G401.6 (cell line): Measurements from ENCODE around the gene SMIM38.

Source experiments
- FAIRE-seq: peaks from 2 replicates; lab custom pipeline; 2012; peaks lifted over from hg19 to GRCh38; lab: Jason Lieb, UNC

The SMIM38 gene

DNA sequence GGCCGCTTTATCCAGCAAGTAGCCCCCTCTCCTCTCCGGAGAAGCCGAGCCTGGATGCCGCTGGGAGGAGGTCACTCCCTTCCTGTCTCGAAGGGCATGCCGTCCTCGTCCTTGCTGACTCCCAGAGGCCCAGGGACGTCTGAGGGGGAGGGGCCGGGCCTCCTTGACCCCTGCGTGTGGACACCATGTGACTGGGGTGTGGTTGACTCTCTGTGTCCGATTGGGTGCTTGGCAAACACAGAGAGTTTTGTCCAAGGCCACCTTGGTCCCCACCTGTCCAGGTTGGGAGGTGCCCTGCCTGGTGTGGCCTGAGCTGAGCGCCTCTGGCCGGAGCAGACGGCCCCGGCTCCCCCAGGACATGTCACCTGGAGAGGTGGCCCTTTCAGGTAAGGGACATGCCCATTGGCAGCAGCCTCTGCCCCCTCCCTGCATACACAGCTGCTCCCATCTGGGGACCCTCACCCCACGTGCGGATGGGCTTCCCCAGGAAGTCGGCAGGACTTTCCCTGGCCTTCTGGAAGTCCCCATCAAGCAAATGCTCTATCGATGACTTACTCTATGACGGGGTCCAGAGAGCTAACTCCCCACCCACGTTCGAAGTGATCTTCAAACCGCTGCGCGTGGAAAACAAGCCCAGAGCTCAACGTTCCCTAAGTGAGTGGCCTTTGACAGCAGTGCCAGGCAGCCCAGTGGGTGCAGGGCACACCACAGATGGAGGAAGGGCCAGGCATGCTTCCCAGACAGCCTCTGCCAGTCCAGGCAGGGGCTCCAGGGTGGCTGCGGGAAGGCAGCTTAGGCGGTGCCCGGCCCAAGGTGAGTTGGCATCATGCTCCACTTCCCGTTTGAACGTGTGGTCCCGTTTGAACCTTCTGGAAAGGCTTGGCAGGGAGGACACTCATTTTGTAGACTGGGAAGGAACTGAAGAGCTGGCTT lies at the start of gene SMIM38:
SMIM38 (plus strand) TSS at position 634 of the 933 bp plus-strand sequence. CDS start 1,912 bp downstream, outside the sequence.
- no peak for FAIRE-seq

DNA sequence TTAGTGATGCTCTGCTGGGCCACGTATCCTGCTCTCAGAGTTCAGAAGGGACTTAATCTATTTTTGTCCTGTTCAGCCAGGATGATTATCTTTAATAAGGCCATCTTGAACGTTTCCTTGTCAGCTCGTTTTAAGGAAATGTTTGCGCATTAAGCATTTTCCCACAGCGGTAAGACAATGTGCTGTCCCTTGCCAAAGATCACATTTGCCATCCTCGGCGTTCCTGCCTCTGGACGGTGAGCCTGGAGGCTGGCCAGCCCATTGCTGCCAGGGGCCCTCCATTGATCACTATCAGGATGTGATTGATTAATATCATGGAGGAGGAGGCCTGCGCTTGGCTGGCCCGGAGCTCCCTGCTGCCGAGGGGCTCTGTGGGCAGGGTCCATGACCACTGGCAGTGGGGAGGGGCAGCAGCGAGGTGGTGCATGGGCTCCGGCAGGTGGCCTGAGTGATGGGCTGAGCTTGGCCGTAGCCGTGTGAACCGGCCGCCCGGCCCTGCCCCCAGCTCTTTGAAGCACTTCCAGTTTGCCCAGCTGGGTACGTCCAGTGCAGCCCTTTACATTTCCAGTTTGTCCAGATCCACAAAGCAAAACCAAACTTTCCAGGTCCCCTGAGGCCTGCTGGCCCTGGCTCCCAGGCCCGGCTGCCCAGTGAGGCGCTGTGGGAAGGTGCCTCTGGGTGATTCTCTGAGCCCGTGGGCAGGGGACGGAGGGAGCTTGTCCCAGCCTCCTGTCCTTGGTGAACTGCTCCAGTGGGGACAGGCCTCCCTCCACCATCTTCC lies 49.5 kb upstream of the SMIM38 start:
- FAIRE-seq: no peak

DNA sequence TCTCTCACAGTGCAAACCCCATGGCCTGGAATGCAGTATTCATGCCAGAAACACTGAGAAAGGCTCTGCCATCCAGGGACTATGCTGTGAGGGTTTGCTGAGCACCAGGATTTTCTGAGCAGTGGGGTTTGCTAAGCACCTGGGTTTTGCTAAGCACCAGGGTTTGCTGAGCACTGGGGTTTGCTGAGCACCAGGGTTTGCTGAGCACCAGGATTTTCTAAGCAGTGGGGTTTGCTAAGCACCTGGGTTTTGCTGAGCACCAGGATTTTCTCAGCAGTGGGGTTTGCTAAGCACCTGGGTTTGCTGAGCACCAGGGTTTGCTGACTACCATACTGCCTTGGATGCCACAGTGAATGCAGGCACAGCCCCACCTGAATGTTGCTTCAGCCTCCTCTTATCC lies 48.3 kb upstream of the SMIM38 start:
- no peak for FAIRE-seq

DNA sequence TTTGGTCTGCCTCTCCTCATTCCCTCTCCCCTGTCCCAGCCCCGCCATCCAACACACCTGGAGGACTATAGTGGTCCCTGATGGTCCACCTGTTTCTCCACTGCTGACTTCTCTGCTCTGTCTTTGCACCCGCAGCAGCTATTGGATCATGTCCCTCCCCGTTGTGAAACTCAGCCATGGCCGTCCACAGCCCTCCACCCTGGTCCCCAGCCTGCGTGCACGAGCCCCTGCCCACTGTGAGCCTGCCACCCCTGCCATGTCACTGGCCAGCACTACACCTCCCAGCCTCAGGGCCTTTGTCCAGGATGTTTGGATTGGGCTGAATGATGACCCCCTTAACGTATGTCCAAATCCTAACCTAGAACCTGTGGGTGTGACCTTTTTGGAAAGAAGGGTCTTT lies 47.7 kb upstream of the SMIM38 start:
- no peak for FAIRE-seq

DNA sequence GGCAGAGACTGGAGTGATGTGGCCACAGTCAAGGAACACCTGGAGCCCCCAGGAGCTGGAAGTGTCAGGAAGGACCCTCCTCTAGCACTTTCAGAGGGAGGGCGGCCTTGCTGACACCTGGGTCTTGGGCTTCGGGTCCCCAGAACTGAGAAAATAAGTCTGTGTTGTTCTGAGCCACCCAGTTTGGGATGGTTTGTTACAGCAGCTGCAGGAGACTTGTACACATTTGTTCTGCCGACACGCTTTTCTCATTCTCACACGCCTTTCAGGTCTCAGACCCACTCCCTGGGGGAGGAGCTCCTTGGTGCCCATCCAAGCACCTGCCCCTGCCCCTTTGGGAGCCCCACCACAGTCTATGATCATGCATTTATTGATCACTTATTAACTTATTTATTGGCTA lies 47.2 kb upstream of the SMIM38 start:
- no peak for FAIRE-seq

DNA sequence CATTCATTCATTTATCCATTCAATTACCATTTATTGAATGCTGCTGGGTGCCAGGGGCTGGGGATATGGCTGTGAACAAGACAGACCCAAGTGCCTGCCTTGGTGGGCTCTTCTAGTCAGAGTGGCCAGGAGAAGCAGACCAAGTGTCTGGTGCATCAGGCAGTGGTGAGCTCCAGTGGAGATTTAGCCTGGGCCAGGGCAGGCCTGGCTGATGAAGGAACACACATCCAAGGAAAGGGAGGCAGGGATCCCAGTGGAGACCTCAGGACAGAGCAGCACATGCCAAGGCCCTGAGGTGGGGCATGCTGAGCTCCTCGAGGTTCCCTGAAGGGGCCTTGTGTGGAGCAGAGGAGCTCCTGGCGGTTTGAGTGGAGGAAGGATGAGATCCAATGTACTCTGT lies 46.6 kb upstream of the SMIM38 start:
- FAIRE-seq: no peak

DNA sequence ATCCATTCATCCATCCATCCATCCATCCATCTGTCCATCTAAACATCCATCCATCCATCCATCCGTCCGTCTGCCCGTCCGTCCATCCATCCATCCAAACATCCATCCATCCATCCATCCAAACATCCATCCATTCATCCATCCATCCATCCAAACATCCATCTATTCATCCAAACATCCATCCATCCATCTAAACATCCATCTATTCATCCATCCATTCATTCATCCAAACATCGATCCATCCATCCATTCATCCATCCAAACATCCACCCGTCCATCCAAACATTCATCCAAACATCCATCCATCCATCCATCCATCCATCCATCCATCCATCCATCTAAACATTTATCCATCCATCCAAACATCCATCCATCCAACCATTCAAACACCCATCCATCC lies 45.3 kb upstream of the SMIM38 start:
- no peak for FAIRE-seq

DNA sequence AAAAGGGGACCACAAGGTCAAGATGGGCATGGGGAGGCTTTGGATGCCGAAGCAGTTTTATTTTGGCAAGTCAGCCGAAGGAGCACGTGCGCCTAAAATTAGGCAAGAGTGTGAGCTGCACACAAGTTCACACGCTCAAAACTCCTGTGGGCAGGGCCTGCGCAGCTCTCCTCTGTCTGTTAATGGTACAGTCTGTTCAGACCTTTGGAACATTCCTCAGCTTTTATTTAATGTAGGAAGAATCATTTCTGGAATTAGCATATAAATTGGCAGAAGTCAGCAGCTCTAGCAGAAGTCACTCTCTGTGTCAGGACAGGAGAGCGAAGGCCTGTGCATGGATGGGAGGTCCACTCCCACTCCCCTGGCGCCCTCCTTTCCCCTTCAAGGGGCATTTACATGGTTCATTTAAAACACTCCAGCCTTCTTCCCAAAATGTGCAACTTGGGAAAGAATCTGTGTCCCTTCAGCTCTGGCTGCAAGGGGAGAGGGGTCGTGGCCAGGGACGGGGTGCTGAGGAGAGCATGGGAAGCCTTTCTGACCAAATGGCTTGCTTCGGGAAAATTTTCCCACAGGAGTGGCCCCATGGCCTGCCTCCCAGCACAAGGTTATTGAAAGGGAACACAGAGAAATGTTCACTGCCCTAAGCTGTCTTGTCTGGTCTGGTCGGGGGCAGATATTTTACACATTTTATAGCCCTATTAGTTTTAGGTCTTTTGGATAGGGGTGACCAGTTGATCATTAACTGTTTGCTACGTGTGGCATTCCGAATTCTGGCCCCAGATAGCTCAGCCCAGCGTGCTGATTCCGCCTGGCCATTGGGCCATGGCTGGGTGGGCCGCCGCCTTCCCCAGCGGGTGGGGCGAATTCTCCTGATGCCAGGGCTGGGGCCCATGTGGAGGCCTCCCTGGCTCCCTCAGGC lies 43.9 kb upstream of the SMIM38 start:
- no peak for FAIRE-seq

DNA sequence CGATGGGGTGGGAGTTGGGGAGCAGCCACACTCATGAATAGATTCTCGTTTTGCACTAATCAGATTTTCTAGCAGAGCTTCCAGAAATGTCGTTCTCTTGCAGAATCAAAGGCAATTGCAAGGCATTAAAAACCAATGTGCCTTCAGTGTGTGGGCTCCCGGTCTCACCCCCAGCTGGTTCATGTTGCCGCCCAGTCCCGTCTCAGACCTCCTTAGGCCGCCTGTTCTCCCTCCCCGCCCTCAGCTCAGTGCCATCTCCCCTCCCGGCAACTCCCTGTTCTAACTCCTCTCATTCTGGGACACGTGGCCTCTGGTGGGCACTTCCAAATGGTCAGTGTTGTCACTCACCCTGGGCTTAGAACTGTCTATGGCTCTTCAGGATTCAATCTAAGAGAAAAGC lies 42.5 kb upstream of the SMIM38 start:
- FAIRE-seq: no peak

DNA sequence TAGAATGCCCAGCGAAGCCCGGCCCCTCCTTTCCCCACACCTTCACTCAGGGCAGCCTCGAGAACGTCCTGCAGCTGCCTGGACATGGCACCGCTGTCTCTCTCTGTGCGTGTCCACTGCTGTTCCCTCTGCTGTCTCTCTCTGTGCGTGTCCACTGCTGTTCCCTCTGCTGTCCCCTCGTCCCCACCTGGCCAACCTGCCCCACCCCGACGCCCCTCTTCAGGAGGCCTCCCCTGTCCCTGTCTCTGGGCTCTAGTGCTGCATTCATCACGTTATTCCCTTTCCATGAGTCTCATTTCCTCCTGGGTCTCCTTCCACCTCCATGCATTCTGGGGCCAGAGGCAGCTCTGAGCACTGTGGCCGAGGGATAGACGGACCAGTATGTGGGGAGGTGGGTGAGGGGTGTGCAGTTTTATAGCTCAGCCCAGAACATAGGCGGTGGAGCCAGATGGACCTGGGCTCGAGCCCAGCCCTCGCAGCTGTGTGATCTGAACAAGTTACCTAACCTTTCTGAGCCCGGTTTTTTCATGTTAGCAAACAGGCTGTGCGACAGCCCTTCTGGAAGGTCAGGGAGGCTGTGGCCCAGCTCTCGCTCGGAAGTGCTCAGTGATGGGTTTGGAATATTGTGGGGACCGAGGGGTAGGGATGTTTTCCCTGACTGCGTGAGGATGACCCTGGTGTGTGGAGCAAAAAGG lies 41.9 kb upstream of the SMIM38 start:
- FAIRE-seq: no peak

DNA sequence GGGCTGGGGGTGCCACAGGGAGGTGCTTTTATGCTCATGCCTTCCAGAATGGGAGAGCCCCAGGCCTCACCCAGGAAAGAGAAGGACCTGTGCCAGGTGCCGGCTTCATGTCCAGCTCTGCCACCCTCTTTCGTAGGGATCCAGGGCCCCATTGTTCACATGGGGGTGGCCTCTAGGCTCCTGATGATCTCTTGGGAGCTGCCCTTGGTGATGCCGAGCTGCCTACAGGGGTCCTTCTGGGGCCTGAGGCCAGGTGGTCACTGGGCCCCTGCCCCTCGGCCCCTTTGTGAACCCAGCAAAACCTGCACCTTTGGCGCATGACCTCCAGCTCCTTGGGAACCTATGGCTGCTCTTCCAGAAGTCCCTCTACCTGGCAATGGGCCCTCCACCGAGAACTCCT lies 41.4 kb upstream of the SMIM38 start:
- FAIRE-seq: no peak

DNA sequence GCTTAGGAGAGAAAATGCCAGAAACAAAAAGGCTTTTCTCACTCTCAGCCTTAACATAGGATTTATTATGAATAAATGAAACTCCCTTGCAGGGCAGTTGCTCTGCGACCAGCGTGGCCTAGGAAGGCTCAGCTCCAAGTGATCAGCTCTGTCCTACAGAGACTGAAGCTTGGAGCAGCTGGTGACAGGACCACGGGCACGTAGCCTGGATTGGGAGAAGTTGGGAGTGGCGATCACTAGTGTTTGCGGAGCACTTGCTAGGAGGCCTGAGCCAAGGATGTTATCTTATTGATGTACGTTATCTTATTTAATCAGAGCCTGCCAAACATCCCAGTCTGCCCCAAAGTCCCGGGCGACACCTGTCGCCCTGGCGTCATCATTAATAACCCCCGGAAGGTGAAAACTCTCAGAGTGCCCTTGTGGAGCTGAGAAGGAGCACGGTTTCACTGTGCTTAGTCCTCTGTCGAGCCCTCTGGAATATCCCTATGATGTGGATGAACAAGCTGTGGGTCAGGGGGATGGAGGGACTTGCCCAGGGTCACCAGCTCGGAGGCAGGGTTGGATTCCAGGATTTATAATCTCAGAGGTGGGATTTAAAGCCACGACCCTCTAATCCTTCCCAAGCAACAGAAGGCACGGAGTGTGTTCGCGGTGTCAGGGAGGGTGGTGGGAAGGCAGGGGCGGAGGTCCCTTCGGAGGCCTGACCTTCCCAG lies 40.8 kb upstream of the SMIM38 start:
- FAIRE-seq: no peak

DNA sequence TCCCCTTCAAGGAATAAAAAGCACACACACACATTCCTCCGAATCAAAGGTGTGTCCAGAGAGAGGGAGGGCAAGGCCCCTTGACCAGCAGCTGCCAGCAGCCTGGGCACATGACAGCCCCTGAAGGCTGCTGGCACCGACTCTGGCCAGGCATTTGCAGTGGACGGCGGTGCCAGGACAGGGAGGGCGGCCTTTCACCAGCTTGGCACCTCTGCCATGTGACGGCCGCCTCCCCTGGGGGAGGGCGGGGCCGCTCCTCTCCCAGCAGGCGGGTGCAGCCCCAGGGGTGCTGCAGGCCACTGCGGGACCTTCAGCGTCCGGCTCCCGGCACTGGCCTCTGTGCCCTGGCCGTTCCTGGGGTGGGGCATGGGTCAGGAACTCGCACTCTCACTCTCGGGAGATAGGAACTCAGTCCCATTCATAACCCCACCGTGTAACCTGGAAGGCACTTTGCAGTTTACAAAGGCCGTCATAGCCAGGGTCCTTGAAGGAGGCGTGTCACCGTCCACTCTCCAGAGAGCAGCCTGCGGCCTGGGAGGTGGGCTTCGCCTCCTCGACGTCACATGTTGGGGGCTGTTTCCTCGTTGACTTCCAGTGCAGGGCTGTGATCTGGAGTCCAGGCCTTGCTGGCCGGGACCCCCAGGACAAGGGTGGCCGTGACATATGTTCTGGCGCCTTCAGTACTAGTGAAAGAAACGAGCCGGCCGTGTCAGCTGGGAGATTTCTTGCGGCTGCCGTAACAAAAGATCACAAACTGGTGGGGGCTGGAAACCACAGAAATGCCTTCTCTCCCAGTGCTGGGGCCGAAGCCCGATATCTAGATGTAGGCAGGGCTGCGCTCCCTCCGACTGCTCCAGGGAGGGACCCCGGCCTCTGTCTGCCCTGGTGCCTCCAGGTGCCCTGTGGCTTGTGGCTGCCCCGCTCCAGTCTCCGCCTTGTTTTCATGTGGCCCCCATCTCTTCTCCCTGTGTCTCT lies 39.9 kb upstream of the SMIM38 start:
- FAIRE-seq: no peak

DNA sequence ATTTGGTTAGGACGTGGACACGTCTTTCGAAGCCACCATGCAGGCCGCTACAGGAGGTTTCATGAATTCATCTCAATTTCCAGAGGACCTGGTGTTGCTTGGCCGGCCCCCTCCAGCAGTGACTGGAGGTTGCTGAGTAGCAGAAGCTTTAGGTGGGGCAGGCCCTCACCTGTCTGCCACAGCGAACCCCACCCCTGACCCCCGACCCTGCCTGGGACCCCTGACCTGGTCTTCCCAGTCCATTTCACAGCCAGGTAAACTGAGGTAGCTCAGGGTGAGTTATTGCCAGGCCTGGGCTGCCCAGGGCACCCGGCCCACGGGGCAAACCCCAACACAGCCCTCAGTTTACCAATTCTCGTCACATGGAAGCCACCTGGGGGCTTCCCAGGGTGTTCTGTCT lies 39.1 kb upstream of the SMIM38 start:
- no peak for FAIRE-seq

DNA sequence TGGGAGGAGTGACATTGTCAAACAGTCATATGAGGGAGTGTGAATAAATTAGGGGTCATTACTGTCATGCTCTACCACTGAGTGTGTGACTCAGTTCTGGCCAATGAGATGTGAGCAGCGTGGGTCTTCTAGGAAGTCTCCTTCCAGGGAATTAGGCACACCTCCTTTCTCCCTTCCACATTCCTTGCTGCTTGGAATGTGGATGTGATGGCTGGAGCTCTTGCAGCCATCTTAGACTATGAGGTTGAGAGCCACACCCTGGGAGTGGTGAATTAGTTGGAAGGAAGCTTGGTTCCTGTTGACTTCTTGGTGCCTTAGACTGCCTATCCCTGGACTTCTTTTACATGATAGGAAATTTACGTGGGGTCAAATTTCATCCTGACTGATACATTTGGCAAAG lies 36.5 kb upstream of the SMIM38 start:
- FAIRE-seq: no peak

DNA sequence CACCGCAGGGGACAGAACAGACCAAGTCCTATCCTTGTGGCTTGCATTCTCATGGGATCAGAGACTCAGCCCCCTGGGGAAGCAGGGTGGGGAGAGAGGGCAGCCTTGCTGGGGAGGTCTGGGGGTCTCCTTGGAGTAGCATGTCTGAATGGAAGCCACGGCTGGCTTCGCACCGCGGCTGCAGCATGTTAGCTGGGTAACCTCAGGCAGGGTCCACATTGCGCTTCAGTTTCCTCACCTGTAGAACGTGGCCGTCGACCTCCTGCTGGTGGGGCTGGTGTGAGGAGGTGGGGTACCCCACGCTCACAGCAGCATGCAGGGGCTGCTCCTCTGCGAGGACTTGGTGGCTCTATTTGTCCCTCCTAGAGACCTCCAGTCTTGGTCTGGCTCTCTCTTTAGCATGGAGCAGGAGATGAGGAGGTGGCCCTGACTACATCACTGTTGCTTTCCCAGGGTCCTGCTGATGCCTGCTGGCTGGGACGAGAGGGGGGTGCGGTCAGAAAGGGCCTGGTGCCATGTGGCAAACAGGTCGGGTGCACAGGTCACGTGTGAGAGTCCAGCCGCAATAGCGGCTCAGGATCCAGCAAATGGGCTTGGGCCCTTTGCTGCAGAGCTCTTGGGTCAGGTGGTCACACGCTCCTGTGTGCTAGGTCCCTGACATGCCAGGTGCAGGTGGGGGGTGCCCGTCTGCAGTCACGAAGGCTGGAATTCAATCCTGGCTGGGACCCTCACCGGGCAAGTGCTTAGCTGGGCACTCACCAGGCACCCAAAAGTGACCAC lies 35.4 kb upstream of the SMIM38 start:
- FAIRE-seq: no peak

DNA sequence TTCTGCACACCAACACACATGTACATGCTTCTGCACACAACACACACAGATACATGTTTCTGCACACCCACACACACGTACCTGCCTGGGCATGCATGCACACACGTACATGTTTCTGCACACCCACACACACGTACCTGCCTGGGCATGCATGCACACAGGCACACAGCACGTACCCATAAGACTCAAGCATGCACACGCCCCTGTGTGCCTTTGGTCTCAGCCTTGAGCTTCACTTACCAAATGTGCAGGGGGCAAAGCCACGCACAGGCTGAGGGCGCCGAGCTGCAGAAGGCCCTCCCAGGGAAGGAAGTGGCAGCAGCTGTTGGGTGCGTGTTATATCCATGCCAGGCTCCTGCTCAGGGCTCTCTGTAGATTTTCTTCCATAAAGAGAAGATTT lies 34.7 kb upstream of the SMIM38 start:
- no peak for FAIRE-seq

DNA sequence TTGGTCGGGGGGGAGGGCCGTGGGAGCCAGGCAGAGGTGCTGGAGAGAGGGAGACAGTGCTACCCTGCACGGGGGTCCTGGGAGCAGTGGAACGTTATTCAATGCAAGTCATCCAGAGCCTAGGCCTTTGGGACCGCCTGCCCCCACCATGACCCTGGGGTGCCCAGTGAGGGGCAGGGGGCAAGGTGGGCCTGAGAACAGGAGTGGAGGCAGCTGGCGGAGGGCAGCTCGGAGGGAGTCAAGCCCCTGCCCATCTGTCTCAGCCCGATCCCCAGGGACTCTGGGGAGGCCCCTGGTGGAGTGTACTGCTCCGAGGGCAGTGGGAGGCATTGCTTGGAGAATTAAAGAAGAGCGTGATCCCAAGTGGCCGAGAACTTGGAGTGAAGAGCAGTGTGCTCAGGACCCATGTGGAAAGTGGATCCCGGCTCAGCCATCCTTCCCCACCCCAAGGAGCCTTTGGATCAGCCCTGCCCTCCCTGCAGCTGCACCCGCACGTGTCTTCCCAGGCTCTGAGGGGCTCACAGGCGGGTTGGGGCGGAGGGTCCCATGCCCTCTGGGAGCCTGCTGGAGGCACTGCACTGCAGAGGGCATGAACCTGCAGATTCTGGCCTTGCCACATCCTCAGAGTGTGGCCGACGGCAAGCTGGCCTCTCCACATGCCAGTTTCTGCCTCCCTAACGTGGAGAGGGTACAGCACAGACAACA lies 34.0 kb upstream of the SMIM38 start:
- no peak for FAIRE-seq

DNA sequence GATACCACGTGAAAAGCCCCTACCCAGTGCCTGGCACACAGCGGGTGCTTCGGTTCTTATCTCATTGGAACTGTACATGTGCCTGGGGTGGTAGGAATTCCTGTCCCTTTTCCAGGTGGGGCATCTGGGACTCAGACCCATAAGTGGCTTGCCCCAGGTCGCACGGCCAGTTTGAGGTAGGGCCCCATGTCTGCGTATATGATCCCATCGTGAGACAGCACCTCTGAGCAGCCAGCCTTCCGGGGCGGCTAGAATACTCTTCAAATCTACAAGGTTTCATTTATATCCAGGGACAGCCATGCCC lies 33.5 kb upstream of the SMIM38 start:
- FAIRE-seq: no peak
